Measurements from ENCODE around the gene KIF22.
"Not testable (repeated sequence)": the region's sequence is repeated elsewhere in the genome, so short reads cannot be mapped to it uniquely, and the experiment has no call there.

KIF22 gene

DNA sequence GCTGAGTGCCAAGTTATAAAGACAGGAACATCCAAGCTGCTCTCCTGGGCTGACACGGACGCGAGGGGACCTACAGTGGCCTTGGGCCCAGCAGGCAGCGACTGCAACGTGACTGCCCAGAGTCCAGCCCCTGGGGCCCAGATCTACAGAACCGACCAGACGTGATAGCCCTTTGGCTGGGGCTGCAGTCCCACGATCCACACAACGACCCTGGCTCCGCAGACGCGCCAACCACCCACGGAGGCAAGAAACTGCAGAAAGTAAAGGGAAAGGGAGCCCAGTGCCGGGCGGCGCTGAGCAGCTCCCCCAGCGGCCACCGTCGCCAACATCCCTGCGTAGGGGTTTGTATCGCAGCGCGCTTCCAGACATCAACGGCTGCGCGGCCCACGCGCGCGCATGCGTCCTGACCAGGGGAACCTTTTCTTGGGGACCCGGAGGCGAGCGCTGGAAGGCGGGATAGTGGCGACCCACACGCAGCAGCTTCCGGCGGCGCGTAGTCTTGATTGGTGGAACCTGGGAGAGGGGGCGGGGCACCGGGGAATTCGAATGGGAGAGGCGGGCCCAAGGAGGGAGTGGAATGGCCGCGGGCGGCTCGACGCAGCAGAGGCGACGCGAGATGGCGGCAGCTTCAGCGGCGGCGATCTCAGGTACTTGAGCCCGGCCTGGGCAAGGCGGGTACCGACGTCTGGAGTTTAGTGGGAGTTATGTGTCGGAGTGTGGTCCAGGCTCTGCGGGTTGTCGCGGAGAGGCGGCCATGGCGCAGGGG lies at the start of gene KIF22:
TSS of gene KIF22 (plus strand) at position 569 of the 766 bp plus-strand sequence. CDS start at position 578, 9 bp downstream.
- H3K27ac ChIP-seq = peak within 1 kb of the TSS; percentile 44
- peak; percentile 93 for DNase-seq (ENCODE audit: low read depth, low spot score)

DNA sequence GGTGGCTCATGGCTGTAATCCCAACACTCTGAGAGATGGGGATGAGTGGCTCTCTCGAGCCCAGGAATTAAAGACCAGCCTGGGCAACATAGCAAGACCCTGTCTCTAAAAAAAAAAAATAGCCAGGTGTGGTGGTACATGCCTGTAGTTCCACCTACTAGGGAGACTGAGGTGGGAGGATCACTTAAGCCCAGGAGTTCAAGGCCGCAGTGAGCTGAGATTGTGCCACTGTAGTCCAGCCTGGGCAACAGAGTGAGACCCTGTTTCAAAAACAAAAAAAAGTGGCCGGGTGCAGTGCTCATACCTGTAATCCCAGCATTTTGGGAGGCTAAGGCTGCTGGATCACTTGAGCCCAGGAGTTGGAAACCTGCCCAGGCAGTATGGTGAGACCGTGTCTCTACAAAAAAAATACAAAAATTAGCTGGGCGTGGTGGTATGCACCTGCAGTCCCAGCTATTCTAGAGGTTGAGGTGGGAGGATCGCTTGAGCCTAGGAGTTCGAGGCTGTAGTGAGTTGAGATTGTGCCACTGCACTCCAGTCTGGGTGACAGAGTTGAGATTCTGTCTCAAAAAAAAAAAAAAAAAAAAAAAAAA lies 47.8 kb upstream of the KIF22 start:
- no peak overlapping the region for H3K27ac ChIP-seq

DNA sequence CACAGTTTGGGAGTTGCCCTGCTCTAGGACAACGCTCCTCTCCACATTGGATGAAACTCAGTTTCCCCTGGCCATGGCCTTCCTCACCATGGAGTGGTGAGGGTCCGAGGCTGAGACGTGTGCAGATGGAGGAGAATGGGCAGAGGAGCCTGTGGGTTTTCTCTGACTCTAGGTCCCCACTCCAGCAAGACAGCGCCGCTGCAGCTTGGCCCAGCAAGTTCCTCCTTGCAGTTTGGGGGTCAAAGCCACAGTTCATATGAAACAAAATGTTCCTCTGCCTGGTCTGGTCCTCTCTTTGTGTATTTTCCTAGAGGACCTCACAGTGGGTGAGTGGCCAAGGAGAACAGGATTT lies 47.1 kb upstream of the KIF22 start:
- H3K27ac ChIP-seq = no peak overlapping the region
- no peak for DNase-seq (ENCODE audit: low read depth, low spot score)

More for the DNA sequence above, 47.8 kb upstream of the KIF22 start:
- DNase-seq (ENCODE audit: low read depth, low spot score) = no peak

DNA sequence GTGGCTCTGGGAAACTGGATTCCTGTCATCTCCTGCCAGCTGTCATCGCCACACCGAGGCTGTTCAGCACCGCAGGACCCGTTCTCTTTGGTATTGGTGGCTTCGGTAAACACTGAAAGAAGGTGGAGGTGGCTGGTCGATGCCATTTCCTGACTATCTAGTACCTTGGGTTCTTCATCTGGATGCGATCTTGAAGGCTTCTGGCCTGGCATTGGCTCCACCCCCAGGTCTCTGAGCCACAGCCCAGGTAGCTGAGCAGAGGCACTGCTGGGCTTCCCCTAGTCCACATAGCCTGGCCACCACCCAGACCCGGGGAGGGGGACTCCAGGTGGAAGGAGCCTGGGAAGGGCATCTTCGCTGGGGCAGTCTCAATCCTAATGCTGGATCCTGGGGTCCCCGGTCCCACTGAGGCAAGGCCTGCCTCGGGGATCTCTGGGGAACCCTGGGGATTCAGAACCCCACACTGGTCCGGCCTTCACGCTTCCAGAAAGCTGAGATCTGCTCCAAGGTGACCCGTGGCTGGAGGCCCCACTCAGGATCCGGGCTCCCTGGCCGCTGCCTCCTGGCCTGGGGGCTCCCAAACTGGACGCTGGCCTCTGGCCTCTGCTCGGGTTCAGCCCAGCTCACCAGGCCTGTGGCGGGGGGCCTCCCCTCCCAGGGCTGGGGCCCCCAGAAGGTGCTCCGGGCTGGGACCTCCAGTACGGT lies 46.6 kb upstream of the KIF22 start:
- DNase-seq (ENCODE audit: low read depth, low spot score) = no peak
- H3K27ac ChIP-seq = no peak overlapping the region

DNA sequence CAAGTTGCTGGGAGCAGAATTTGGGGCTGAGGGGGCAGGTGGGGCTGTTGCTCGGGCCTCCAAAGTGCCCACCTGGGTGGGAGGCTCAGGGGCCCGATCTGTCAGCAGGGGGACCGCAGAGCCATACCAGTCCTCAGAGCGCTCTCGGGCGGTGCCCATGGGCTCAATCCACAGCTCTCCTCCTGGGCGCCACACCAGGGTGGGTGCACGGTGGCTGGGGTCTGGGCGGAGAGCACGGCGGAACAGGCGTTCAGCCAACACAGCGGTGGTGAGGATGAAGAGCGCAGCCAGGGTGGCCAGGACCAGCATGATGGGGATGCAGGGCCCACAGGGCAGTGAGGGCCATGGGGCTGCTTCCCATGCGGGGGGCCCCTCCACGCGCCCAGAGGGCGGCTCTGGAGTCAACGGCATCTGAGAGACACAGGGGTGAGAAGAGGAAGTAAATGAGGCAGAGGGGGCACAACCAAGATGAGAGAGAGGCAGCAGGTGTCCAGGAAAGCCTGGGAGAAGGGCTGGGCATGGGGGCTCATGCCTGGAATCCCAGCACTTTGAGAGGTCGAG lies 45.9 kb upstream of the KIF22 start:
- no peak overlapping the region for H3K27ac ChIP-seq
- DNase-seq (ENCODE audit: low read depth, low spot score) = no peak

DNA sequence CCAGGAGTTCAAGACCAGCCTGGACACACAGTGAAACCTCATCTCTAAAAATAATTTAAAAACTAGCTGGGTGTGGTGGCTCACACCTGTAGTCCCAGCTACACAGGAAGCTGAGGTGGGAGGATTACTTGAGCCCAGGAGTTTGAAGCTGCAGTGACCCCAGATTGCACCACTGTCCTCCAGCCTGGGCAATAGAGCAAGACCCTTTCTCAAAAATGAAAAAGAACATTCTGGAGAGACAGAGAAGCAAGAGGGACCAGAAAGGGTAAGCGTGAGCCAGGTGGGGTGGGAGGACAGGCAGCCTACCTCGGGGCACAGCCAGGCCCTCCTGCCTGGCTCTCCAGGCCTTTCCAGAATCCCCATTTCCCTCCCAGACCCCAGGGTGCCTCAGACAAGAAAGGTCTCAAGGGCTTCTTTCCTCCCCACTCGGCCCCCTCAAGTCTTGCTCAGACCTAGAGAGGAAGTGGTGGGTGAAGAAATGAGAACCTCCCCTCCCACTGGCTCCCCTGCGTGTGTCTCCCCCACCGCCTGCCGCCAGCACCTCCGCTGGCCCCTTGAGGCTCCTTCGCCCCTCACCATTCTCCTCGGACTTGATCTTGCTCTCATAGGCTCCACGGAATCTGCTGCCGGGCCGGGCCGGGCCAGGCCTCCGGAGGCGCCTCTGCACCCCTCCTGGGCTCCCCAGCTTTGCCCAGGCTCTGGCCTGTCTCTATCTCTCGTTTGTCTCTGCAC lies 45.3 kb upstream of the KIF22 start:
- DNase-seq (ENCODE audit: low read depth, low spot score) = no peak
- H3K27ac ChIP-seq = no peak overlapping the region

DNA sequence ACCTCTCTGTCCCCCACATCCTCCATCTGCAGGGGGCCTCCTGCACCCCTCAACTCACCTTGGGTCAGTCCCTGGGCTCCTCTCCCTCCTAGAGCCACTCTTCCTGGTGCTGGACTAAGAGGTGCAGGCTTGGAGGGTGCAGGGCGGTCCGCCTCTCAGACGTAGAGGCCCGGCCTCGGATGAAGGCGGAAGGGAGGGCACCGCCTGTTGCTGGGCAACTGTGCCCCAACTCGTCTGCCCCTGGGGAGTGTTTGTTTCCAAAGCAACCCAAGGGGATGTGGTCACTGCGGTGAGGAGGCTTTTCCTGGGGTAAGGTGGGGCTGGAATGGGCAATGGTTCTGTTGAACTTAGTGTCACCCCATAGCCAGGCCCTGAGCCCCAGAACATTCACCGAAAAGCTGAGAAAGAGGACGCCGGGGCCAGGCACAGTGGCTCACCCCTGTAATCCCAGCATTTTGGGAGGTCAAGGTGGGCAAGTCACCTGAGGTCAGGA lies 44.7 kb upstream of the KIF22 start, which contains the start of gene C16orf54:
TSS of gene C16orf54 (minus strand) at position 138 of the 493 bp plus-strand sequence. CDS start 1,039 bp downstream, outside the sequence.
- DNase-seq (ENCODE audit: low read depth, low spot score) = no peak
- no peak within 1 kb of the TSS for H3K27ac ChIP-seq

DNA sequence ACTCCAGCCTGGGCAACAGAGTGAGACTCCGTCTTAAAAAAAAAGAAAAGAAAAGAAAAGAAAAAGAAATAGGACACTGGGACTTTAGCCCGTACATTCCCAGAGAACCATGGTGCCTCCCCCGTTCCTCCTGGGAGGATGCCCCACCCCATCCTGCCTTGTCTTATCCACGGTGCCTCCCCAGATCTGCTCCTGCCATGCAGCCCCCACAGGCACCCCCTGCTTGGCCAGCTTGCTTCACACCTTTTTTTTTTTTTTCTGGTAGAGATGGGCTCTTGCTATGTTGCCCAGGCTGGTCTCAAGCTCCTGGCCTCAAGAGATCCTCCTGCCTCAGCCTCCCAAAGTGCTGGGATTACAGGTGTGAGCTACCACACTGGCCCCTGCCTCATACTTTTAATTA lies 44.0 kb upstream of the KIF22 start:
- not testable (repeated sequence) for DNase-seq (ENCODE audit: low read depth, low spot score); H3K27ac ChIP-seq

DNA sequence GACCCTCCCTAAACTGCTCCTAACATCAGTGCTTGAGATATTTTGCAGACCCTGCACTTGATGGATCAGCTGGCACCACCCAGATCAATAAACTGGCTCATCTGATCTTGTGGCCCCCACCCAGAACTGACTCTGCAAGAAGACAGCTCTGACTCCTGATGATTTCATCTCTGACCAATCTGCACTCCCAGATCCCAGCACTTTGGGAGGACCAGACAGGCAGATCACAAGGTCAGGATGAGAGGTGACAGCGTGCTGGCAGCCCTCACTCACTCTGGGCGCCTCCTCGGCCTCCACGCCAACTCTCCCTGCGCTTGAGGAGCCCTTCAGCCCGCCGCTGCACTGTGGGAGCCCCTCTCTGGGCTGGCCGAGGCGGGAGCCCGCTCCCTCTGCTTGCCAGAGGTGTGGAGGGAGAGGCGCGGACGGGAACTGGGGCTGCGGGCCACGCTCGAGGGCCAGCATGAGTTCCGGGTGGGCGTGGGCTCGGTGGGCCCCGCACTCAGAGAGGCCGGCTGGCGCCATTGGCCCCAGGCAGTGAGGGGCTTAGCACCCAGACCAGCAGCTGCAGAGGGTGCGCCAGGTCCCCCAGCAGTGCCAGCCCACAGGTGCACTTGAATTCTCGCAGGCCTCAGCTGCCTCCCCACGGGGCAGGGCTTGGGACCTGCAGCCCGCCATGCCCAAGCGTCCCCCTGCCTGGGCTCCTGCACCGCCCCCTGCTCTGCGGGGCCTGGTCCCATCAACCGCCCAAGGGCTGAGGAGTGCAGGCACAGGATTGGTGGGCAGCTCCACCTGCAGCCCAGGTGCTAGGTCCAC lies 42.4 kb upstream of the KIF22 start:
- DNase-seq (ENCODE audit: low read depth, low spot score) = no peak
- no peak overlapping the region for H3K27ac ChIP-seq

DNA sequence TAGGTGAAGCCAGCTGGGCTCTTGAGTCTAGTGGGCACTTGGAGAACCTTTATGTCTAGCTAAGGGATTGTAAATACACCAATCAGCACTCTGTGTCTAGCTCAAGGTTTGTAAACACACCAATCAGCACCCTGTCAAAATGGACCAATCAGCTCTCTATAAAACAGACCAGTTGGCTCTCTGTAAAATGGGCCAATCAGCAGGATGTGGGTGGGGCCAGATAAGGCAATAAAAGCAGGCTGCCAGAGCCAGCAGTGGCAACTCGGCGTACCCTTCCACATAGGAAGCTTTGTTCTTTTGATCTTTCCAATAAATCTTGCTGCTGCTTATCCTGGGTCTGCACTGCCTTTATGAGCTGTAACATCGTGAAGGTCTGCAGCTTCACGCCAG lies 41.8 kb upstream of the KIF22 start:
- DNase-seq (ENCODE audit: low read depth, low spot score) = not testable (repeated sequence)

DNA sequence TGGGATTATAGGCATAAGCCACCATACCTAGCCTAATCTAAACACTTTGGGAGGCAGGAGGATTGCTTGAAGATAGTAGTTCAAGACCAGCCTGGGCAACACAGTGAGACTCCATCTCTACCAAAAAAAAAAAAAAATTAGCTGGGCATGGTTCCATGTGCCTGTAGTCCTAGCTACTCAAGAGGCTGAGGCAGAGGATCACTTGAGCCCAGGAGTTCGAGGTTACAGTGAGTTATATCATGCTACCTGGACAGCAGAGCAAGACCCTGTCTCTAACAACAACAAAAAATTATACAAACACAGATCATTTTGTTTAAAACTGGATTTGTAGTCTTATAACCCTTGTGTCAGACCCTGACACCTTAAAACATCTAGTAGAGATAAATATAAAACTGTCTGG lies 37.0 kb upstream of the KIF22 start:
- no peak overlapping the region for H3K27ac ChIP-seq
- DNase-seq (ENCODE audit: low read depth, low spot score) = no peak

More for the DNA sequence above, 41.8 kb upstream of the KIF22 start:
- not testable (repeated sequence) for H3K27ac ChIP-seq

DNA sequence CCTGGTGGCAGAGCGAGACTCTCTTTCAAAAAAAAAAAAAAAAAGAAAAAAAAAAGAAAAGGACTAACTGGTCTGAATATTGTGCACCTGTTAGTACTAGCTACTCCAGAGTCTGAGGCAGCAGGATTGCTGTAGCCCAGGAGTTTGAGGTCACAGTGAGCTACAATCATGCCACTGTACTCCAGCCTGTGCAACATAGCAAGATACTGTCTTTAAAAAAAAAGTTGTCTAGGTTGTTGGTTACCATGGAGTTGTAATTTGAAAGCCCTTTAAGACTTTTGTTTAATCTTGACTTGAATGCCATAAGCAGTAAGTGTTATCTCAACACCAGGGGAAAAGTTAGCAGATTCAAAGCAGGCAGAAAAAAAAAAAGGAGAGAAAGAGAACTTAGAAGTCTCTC lies 33.9 kb upstream of the KIF22 start:
- no peak overlapping the region for H3K27ac ChIP-seq
- DNase-seq (ENCODE audit: low read depth, low spot score) = no peak

DNA sequence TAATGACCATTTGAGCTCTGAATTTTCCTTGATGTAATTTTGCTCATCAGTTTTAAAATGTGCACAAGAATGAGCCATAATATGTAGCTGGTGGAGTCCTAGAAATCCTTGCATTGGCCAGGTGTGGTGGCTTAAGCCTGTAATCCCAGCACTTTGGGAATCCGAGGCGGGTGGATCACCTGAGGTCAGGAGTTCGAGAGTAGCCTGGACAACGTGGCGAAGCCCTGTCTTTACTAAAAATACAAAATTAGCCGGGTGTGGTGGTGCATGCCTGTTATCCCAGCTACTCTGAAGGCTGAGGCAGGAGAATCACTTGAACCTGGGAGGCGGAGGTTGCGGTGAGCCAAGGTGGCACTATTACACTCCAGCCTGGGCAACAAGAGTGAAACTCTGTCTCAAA lies 33.5 kb upstream of the KIF22 start:
- H3K27ac ChIP-seq; DNase-seq (ENCODE audit: low read depth, low spot score): not testable (repeated sequence)

DNA sequence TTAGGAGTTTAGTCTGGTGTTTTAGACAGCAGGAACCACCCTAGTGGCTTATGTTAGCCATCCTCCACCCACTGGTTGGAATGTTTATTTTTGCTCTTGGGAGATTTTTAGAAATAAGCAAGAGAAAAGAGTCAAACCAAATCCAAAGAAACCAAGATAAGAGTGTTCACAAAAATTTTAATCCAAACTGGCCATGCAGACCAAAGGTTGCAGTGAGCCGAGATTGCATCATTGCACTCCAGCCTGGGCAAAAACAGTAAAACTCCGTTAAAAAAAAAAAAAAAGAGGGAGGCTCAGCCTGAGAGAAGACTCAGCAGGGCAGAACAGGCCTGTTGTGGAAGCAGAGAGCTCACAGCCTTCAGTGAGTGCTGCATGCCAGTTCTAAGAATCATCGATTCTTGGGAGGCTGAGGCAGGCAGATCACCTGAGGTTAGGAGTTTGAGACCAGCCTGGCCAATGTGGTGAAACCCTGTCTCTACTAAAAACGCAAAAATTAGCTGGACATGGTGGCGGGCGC lies 32.5 kb upstream of the KIF22 start:
- DNase-seq (ENCODE audit: low read depth, low spot score) = no peak
- no peak overlapping the region for H3K27ac ChIP-seq

DNA sequence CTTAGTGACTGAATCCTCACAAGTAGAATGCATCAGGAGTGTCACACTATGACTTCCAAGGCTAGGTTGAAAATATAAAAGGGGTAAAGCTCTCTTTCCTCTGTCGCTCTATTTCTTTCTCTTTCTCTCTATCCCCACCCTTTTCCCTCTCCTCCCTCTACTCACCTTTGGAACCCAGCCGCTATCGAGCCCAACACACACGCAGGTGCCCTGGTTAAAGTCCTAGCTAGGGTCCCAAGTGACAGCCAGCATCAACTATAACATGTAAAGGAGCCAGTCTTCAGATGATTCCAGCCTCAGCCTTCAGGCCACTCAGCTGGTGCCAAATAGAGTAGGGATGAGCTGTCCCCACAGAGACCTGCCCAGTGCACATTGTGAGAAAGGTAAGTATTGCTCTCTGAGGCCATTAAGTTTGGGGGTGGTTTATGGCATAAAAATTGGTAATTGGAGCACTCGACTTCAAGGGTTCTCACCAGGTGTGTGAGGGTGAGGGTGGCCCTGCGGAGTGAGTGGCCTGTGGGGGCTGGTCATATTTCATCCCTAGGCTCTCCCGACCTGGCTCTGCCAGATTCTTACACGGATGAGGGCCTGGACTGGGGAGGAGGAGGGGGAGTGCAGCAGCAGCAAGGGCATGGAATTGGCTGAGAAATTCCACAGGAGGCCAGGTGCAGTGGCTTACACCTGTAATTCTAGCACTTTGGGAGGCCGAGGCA lies 29.8 kb upstream of the KIF22 start:
- no peak overlapping the region for H3K27ac ChIP-seq
- no peak for DNase-seq (ENCODE audit: low read depth, low spot score)

DNA sequence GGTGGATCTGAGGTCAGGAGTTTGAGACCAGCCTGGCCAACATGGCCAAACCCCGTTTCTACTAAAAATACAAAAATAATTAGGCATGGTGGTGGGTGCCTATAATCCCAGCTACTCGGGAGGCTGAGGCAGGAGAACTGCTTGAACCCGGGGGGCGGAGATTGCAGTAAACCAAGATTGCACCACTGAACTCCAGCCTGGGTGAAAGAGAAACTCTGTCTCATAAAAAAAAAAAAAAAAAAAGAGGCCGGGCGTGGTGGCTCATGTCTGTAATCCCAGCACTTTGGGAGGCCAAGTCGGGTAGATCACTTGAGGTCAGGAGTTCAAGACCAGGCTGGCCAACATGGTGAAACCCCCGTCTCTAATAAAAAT lies 29.3 kb upstream of the KIF22 start:
- DNase-seq (ENCODE audit: low read depth, low spot score); H3K27ac ChIP-seq: not testable (repeated sequence)

DNA sequence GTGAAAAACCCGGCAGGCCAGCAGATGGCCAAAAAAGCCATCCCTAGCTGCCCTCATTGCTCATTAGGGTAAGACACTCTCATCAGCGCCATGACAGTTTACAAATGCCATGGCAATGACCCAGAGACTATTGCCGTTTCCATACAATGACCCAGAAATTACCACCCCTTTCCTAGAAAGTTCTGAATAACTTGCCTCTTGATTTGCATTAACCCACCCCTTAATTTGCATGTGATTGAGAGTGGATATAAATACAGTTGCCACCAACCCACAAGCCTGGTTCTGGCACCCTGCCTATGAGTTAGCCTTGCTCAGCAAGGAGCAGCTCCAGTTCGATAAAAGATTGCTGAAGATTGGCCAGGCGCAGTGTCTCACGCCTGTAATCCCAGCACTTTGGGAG lies 28.7 kb upstream of the KIF22 start:
- DNase-seq (ENCODE audit: low read depth, low spot score) = no peak
- H3K27ac ChIP-seq = no peak overlapping the region

DNA sequence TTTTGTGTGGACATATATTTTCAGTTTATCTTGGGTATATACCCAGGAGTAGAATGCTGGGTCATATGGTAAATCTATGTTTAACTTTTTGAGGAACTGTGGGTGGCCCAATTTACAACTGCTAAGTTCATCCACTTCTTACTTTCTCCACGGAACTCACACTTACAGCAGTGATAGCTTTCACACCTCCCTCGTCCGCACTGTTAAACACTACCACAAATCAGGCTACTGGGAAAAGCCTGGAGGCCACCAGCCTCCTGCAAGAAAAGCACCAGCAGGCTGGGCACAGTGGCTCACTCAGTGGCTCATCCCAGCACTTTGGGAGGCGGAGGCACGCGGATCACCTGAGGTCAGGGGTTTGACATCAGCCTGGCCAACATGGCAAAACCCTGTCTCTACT lies 27.2 kb upstream of the KIF22 start:
- H3K27ac ChIP-seq = no peak overlapping the region
- DNase-seq (ENCODE audit: low read depth, low spot score) = no peak
